GM21360 (cell line): ENCODE data around the gene TMTC1.
"Not testable (repeated sequence)": the region's sequence is repeated elsewhere in the genome, so short reads cannot be mapped to it uniquely, and the experiment has no call there.

ENCODE experiments used
- ATAC-seq: cut with Tn5 transposase; IDR thresholded peaks from one replicate; pipeline ENCODE4 v1.9.1; 2021; ENCODE audit warnings: mild to moderate bottlenecking, moderate library complexity; ENCODE audit not compliant: unreplicated experiment

TMTC1 gene

DNA sequence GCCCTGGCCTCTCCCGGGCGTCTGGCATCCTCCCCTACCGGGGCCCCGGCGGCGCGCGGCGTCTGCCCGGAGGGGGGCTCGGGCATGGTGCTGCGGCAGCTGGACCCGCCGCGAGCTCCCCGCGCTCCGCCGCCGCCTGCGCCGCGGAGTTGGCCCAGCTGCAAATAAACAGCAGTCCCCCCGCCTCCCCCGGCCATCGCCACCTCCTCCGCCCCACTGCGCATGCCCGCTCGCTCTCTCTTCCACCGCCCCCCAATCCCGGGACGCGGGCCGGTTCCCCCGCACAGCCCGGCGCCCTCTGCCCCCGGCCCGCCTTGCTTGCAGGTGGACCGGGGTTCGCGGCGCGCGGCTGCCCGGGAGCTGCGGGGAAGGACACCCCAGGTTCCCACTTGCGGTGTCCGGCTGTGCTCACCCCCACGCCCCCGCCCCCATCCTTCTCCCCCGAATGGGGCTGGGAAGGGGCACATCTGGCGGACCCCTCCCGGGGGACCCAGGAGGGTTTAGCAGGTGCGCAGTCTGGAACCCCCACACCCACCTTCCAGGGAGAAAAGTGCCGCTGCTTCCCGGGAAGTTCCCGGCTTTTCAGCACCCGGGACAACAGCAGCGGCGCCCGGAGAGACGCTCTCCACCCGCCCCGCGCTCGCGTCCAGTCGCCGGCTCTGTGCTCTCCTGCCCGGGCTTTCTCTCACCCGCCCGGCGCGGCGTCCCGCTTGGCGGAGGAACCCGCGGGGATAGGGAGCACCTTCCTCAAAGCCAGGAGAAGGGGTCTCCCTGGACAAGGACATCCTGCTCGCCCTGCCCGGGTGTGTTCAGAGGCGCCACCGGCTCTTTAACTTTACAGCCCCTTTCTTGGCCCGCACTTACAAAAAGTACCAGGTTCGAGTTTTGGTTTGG lies at the start of gene TMTC1:
TMTC1 (minus strand) TSS at position 170 of the 894 bp plus-strand sequence. CDS start 191 bp downstream, outside the sequence.
- ATAC-seq: no peak

DNA sequence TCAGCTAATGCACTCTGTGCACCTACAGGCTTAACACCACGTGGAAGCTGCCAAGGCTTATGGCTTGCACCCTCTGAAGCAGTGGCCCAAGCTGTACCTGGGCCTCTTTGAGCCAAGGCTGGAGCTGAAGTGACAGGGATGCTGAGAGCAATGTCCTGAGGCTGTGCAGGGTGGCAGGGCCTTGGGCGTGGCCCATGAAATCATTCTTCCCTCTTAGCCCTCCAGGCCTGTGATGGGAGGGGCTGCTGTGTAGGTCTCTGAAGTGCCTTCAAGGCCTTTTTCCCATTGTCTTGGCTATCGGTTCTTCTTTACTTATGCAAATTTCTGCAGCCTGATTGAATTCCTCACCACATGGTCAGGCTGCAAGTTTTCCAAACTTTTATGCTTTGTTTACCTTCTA lies 47.4 kb upstream of the TMTC1 start:
- ATAC-seq: no peak

DNA sequence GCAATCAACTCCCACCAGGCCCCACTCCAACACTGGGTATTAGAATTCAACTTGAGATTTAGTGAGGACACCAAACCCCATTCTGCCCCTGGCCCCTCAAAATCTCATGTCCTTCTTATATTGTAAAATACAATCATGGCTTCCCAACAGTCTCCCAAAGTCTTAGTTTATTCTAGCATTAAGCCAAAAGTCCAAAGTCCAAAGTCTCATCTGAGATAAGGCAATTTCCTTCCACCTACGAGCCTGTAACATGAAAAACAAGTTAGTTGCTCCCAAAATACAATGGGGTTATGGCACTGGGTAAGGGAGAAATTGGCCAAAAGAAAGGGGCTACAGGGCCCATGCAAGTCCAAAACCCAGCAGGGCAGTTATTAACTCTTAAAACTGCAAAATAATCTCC lies 46.6 kb upstream of the TMTC1 start:
- no peak for ATAC-seq

DNA sequence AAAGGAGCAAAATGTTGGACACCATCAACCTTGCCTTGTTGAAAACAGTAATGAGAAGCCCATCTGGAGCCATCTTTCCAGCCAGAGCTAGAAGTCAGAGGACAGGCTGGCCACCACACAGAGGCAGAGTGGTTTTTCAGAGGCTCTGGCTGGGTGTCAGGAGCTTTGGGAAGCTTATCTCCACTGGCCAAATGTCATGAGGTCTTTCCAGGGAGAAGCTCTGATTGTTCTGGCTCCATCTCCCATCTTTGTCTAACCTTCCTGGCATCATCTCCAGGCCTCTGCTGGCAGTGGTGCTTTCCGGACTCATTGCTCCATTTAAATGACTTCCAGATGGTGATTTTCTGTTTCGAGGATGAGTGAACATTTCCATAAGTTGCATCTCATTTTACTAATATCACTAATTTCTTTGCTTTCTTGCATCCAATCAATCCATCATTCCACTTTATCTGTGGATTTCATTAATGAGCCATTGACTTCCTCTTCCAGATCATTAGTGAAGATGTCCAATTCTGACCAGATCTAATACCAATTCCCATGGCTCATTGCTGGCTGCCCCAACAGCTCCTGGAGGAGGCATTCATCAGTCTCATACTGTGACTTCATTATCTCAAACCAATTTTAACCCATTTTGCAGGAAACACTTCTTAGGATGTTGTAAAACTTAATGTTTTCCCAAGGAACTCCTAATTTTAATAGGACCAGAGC lies 35.3 kb upstream of the TMTC1 start:
- no peak for ATAC-seq

DNA sequence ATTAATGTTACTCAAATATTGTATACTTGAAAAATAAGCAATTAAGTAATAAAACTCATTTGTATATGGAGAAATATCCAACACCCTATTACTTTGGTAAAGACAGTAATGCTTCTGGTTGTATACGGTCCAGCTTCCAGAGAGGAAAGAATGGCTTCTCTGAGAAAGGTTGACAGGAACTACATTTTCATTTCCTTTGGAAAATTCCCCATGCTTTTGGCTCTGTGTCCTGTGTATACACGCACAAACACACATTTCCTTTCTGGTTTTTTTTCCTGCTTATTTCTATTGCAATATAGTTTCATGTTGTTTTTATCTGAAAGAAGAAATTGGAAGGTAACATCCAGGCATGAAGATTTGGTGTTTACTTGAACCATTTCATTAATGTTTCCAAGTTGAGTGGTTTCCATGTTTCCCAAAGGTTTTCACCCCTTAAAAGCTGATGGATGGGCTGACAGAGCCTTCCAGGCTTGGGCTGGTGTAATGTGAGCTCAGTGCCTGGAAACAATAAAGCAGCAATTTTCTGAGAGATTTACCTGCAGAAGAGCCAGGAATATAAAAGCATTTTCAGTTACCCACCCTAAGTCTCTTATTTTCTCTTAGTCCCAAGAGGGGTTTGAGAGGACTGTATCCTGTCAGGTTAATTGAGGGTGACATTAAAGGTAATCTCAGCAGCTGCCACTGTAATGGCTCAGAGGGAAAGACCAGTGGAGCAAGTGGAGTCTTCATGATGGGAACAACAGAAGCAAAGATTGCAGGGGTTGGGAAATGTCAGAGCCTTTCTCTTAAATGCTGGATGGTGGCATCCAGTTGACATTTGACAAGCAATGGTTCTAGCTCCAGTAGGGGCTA lies 33.4 kb upstream of the TMTC1 start:
- ATAC-seq: no peak

DNA sequence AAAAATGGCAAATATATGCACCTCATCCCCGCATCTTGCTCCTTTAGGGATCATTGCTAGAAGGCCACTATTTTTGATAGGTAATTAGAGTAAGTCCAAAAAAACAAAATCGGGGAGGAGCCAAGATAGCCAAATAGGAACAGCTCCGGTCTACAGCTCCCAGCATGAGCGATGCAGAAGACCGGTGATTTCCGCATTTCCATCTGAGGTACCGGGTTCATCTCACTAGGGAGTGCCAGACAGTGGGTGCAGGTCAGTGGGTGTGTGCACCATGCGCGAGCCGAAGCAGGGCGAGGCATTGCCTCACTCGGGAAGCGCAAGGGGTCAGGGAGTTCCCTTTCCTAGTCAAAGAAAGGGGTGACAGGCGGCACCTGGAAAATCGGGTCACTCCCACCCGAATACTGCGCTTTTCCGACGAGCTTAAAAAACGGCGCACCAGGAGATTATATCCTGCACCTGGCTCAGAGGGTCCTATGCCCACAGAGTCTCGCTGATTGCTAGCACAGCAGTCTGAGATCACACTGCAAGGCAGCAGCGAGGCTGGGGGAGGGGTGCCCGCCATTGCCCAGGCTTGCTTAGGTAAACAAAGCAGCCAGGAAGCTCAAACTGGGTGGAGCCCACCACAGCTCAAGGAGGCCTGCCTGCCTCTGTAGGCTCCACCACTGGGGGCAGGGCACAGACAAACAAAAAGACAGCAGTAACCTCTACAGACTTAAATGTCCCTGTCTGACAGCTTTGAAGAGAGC lies 26.0 kb upstream of the TMTC1 start:
- not testable (repeated sequence) for ATAC-seq

DNA sequence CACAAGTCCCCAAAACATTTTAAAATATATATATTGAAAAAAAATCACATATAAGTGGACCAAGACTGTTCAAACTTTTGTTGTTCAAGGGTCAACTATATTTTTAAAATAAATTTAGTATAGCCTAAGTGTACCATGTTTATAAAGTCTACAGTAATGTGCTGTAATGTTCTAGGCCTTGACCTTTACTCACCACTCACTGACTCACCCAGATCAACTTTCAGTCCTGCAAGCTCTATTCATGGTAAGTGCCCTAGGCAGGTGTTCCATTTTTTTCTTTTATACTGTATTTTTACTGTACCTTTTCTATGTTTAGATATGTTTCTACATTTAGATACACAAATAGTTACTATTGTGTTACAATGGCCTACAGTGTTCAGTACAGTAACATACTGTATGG lies 23.4 kb upstream of the TMTC1 start:
- no peak for ATAC-seq

DNA sequence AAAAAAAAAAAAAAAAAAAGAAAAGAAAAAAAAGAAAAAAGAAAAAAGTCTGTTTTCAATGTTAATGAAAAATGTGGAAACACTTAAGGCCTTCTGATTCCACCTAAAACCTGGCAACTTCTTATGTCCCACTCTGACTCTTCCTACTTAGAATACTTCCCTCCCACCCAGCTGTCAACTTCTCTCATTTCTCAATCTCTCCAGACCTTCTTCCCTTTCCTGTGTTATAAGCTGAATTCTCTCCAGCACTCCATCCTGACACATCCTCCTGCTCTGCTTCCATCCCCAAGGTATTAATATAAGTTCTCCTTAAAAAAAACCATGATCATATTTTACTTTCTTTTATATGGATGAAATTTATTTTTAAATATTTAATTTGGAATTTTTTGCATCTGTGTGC lies 20.3 kb upstream of the TMTC1 start:
- ATAC-seq: no peak

DNA sequence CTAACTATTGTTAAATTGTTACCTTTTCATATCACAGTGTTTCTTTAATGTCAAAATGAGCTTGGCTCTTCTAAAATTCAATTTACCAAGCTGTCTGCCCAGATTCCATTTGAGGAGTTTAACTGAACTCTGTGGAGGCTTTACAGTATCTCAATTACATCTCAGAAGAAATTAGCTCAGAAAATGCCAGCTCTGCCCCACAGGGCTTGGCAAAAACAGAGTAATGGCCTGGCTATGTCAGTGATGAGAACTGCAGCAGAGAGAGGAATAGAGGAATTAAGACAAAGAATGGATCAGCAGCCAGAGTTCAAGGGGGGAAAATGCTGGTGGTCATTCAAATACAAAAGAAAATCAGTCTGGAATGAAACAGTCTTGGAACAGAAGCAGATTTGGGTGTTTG lies 15.8 kb upstream of the TMTC1 start:
- ATAC-seq: no peak

DNA sequence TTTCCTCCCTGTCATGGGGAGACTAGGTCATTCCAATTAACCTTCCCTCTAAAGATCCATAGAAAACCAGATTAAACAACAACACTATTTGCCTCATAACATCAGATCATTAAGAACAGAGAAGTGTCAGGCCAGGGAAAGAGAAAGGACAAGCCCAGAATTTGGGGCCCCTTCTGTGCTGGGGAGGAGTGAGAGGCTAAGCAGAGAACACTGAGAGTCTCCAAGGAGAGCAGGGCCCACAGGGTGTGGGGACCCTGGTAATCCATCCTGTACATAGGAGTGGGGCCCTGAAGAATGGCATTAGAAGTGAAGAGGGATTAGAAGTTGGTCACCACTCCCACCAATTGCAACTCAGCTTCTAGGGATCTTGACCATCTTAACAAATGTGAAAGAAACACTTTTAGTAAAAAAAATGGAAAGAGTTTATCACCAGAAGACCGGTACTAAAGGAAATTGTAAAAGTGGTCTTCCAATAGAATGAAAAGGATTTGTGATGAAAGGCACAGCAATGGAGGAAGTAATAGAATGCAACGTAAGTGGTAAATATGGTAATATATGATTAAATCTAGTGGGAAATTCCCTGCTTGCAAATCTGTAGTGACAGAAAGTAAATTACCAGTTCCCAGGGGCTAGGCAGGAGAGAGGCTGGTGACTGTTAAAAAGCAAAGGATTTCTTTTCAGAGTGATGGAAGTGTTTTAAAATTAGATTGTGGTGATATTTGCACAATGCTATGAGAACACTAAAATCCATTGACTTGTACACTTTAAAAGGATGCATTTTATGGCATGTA lies 14.0 kb upstream of the TMTC1 start:
- ATAC-seq: no peak

DNA sequence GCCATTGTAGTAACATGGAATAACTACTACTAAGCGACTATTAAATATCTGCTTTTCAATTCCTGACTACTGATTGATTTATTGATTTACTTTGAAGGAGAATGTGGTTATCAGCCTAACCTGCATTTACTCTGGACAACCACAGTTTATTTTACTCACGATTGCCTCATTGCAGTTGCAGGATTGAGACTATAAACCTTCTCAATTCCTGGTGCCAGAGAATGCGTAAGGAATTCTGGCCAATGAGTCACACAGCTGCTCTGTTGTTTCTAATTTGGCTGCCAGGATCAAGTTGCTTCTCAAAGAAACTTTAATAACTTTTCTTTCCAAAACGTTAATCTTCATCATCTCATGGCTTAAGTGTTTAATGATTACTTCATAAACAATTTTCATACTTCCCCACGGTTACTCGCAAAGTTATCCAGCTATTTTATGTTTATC lies 13.1 kb upstream of the TMTC1 start:
- no peak for ATAC-seq

DNA sequence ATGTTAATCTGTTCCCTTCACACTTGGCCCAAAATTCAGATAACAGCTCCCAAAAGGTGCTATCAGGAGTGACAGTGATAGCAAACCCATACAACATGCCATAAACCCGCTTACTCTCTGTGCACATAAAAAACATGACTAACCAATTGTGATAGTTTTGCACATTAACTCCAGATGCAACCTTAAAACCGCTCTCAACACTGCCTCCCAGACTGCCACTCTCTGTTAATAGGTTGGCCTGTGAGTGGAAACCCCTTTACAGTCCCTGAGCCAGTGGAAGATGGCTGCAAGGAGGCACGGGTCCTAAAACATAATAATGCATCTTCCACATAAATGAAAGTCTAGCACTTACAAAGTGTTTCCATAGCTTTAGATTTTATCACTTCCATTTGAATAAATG lies 12.0 kb upstream of the TMTC1 start:
- ATAC-seq: no peak

DNA sequence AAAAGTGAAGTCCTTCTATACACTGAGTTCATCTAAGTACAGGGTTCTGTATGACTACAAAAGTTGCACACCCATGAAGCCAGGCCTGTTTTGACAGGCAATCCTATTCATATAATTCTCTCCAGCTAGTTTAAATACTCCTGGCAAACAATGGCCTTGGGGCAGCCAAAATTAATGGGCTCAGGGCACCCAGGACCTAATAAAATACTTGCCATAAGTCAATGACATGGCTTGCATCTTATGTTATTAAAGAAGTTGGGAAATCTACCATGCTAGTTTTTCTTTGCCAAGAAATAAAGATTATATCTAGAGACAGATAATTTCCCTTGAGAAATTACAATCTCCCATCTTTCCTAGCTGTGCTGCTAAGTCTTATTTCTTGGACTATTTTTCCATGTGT lies 11.1 kb upstream of the TMTC1 start:
- ATAC-seq: no peak

DNA sequence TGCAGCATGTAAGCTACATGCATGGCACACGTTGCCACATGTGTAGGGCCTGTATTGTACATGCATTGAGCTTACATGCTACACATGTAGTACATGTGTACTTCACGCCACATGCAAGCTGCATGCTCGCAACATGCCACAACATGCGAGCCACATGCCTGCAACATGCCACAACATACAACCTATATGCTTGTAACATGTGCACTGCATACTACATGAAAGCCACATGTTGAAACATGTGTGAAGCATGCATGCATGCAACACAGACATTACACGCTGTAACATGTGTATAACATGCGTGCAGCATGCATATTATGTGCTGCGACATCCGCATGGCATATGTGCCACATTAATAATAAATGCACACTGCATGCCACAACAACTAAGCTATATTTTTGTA lies 9.1 kb upstream of the TMTC1 start:
- ATAC-seq: no peak

DNA sequence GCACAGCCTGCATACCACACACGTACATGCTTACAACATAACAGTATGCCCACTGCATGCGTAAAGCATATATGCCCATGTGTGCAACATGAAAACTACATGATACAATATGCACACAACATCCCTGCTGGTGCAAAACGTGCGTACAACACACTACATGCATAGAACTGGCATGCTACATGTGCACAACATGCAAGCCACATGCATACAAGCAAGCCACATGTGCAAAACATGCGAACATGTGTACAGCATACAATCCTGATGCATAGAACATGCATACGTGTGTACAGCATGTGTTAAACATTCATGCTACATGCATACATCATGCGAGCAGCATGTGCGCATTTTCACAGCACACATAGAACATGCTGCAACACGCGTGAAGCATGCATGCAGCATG lies 8.4 kb upstream of the TMTC1 start:
- ATAC-seq: no peak

DNA sequence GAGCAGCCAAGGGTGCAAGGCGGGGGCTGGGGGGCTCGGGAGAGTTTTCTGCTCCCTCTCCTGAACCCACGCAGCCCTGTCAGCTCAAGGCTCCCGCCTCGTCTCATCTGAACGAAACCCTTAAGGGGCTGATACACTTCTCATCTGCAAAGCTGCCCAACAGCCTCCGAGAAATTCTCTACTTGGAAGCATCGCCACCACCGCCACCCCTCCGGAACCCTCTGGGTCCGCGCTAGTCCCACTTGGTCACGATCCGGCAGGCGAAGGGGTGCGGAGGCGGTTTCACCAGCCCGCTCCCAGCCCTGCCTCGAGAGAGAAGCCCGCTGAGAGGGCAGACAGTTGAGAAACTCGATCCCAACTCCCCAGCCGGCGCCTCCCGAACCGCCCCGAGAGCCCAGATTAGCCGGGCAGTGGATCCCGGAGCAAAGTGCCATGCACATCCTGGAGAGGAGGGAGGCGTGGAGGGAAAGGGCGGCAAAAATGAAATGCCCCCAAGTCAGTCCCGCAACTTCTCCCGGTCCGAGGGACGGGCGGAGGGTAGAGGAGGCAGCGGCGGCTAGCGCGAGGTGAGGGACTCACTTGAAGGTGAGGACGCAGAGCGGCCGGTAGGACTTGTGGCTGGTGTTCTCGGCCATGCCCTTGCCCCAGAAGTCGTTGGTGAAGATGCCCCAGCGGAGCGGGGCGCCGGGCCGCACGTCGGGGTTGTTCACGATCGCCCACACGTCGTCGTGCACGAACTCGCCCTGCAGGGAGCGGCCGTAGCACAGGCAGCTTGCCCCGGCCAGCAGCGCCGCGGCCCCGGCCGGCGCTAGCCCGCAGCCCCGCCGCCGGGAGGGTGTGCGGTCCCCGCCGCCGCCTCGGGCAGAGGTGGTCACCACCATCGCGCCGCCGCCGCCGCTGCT lies 620 bp downstream of the TMTC1 start:
- ATAC-seq: peak; percentile 20

DNA sequence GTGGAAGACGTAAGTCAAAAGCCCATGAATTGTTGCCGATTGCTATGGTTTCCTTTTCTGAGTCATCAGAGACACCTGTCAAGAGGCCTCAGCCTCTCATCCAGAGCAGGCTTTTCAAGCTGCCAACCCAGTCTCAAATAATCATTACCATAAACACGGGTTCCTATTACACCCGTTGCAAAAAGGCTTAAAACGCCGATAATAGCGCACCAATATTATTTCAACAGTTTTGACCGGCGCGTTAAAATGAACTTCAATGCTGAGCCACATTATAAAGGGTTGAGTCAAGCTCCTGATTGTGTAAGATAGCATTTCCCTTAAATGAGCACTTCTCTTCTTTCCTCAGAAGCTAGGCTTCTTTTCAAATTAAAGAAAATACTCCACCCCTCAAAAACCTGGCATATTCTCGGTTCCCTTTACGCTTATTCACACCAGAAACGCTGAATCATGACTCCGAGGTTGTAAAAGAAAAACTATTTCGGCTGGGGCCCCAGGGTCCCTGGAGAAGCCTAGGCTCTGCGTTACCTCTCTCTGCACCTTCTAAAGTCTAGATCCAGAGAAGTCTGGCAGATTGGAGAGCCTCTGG lies 1.4 kb downstream of the TMTC1 start:
- peak; percentile 84 for ATAC-seq

DNA sequence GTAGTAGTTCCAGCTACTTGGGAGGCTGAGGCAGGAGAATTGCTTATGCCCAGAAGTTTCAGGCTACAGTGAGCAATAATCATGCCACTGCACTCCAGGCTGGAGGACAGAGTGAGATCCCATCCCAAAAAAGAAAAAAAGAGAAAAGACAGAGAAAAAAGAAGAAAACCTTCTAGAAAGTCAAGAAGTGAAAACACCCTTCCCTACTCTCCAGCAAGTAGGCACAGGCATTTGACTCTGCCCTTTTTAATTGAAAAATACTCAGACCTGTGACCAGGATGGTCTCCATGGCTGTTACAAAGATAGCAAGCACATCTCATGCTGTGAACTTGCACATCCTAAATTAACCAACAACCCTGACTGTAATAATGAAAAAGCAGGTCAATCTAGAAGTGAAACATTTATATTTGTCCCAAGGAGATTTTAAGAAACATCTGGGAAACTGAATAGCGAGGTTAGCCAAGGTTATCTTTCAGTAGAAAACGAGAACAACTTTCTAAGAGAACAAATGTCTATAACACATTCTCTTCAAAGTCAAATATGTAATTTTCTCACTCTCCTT lies 2.0 kb downstream of the TMTC1 start:
- ATAC-seq: peak; percentile 45
